Measurements from ENCODE around the gene C1orf116. TPM values are rescaled to one million over a fixed set of nuclear protein-coding genes. Genes with fewer than 3 reads are reported as not detected.
"Not testable (repeated sequence)": the region's sequence is repeated elsewhere in the genome, so short reads cannot be mapped to it uniquely, and the experiment has no call there.

C1orf116 gene
- total RNA-seq, 2 donors from 2014 or later, result 0.14 to 1.3 TPM

DNA sequence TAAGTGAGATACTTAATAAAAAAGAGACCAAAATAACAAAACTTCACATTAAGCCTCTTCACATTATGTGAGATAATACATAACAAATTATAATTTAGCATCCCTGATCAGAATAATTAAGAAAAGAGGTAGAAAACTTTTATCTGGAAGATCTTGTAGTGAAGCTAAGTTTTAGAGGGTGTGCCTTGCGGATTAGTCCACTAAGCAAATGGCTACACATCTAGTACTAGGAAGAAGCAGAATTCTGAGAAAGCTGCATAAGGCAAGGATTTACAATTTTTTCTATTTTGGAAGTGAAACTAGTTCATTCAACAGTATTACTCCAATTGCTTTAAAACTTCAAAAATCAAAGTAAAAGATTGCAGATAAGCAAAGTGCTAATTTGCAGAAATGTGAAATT, 14.9 kb upstream of the C1orf116 start:
- no peak overlapping the region for H3K27ac ChIP-seq
- peaks cover 27 to 37% of the 10 kb centered on the region in 2 donors for H3K4me1 ChIP-seq (ENCODE audit: control insufficient read depth in 1 of 2, low read depth in 2 of 2)
- TF ChIP-seq, protein P1, sequence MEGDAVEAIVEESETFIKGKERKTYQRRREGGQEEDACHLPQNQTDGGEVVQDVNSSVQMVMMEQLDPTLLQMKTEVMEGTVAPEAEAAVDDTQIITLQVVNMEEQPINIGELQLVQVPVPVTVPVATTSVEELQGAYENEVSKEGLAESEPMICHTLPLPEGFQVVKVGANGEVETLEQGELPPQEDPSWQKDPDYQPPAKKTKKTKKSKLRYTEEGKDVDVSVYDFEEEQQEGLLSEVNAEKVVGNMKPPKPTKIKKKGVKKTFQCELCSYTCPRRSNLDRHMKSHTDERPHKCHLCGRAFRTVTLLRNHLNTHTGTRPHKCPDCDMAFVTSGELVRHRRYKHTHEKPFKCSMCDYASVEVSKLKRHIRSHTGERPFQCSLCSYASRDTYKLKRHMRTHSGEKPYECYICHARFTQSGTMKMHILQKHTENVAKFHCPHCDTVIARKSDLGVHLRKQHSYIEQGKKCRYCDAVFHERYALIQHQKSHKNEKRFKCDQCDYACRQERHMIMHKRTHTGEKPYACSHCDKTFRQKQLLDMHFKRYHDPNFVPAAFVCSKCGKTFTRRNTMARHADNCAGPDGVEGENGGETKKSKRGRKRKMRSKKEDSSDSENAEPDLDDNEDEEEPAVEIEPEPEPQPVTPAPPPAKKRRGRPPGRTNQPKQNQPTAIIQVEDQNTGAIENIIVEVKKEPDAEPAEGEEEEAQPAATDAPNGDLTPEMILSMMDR (IDR thresholded peaks at IDR 0.05), result no peak
- no peaks in the 10 kb centered on the region for H3K27me3 ChIP-seq (replicated peaks; ENCODE audit: insufficient read depth)
- H3K36me3 ChIP-seq, result peaks cover 12% of the 10 kb centered on the region
- ATAC-seq (ENCODE audit: insufficient number of reproducible peaks, low FRiP score, low read depth) (no peak), DNase-seq (ENCODE audit: low spot score) (no peak)
- no peaks in the 10 kb centered on the region for H3K9me3 ChIP-seq
- no peak overlapping the region for H3K4me3 ChIP-seq

DNA sequence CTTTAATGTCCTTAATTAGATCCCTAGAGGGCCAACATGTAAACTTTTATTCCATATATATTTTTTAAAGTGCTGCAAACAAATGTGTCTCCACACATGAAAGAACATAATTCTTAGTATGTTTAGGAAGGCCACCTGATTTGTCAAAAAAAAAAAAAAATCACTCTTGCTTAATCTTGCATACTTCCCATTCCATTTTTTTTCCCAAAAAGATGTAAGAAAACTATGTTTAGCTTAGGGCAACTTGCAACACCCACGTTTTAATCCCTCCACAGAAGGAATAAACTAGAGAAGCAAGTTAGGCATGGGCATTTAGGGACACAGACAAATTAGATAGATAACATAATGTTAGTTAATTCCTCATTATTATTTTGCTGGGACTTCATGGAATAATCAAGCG, 12.9 kb upstream of the C1orf116 start:
- TF ChIP-seq, protein P1 (IDR thresholded peaks at IDR 0.05), result no peak
- ATAC-seq (ENCODE audit: insufficient number of reproducible peaks, low FRiP score, low read depth) (no peak), DNase-seq (ENCODE audit: low spot score) (no peak)
- Histone ChIP-seq H3K27ac (no peak overlapping the region), H3K27me3 (replicated peaks; ENCODE audit: insufficient read depth) (no peaks in the 10 kb centered on the region), H3K4me1 (ENCODE audit: control insufficient read depth in 1 of 2, low read depth in 2 of 2) (peaks cover 22 to 25% of the 10 kb centered on the region in 2 donors), H3K4me3 (no peak overlapping the region), H3K36me3 (peaks cover 12% of the 10 kb centered on the region), H3K9me3 (no peaks in the 10 kb centered on the region)

DNA sequence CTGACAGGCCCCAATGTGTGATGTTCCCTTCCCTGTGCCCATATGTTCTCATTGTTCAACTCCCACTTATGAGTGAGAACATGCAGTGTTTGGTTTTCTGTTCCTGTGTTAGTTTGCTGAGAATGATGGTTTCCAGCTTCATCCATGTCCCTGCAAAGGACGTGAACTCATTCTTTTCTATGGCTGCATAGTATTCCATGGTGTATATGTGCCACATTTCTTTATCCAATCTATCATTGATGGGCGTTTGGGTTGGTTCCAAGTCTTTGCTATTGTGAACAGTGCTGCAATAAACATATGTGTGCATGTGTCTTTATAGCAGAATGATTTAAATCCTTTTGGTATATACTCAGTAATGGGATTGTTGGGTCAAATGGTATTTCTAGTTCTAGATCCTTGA, 8.8 kb upstream of the C1orf116 start:
- H3K27ac ChIP-seq; H3K9me3 ChIP-seq; H3K36me3 ChIP-seq; ATAC-seq (ENCODE audit: insufficient number of reproducible peaks, low FRiP score, low read depth); H3K27me3 ChIP-seq (replicated peaks; ENCODE audit: insufficient read depth); DNase-seq (ENCODE audit: low spot score); H3K4me1 ChIP-seq (ENCODE audit: control insufficient read depth in 1 of 2, low read depth in 2 of 2); H3K4me3 ChIP-seq: not testable (repeated sequence)

- DNase-seq (ENCODE audit: low spot score), result no peak
- Histone ChIP-seq H3K27ac (no peak overlapping the region), H3K27me3 (replicated peaks; ENCODE audit: insufficient read depth) (no peaks in the 10 kb centered on the region), H3K4me3 (no peak overlapping the region), H3K9me3 (no peaks in the 10 kb centered on the region), H3K4me1 (ENCODE audit: control insufficient read depth in 1 of 2, low read depth in 2 of 2) (no peaks in the 10 kb centered on the region), H3K36me3 (no peaks in the 10 kb centered on the region)
- TF ChIP-seq, protein P1 (IDR thresholded peaks at IDR 0.05), result no peak
- ATAC-seq (ENCODE audit: insufficient number of reproducible peaks, low FRiP score, low read depth), result no peak
Measured at GRCh38 chr1:207040181-207040533, 7.6 kb upstream of the C1orf116 start.

DNA sequence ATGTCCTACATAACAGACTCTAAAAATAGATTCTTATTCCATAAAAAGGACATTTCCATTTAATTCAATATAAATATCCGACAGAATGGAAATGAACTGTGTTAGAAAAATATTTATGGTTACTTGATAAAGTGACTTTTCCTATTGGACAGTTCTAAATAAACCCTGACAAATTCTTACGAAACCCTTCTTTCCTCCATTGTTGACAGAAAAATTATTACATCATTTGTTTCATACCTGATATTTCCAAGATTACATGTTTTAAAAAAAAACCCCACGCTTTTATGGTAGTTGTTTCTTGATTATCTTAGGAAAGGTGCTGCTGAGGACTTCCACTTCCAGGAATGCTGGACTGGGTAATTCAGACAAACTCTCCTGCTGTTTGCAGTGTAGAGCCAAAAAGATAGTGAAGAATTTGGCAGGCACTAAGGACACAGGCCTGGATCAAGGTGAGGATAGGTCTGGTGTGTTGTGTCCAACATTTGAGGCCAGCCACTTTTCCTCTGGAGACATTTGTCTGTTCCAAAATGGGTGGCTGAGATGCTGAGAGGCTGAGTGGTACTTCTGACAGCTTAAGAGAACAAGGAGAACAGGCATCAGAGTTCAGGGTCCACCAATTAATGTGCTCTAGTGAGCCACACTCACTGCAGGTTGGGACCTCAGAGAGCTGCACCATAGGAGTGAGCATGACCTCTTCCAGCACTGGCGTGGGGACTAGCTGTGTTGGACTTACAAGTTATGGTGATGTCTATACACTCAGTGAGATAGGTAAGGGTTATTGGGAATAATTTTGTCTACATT, 7.0 kb upstream of the C1orf116 start:
- Histone ChIP-seq H3K4me1 (ENCODE audit: control insufficient read depth in 1 of 2, low read depth in 2 of 2) (no peaks in the 10 kb centered on the region), H3K36me3 (no peaks in the 10 kb centered on the region), H3K9me3 (no peaks in the 10 kb centered on the region), H3K4me3 (no peak overlapping the region), H3K27me3 (replicated peaks; ENCODE audit: insufficient read depth) (no peaks in the 10 kb centered on the region), H3K27ac (no peak overlapping the region)
- ATAC-seq (ENCODE audit: insufficient number of reproducible peaks, low FRiP score, low read depth), result no peak
- no peak for DNase-seq (ENCODE audit: low spot score)
- TF ChIP-seq, protein P1 (IDR thresholded peaks at IDR 0.05), result no peak

DNA sequence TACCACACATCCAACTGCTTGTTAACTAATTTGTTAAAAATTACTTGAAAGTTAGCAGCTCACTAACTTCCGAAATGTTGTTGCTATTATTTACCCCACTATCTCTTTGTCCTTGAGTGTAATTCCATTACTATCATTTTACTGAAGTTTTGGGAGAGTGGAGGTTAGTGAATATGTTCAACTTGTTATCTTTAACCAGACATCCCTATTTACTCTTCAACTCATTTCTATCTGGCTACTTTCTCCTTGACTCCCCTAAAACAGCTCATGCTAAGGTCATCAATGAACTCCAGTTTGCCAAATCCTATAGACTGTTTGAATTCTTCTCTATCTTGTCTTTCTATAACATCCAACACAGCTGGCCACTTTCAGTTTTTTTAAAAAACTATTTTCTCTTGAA, 4.3 kb upstream of the C1orf116 start:
- Histone ChIP-seq H3K36me3 (no peaks in the 10 kb centered on the region), H3K4me3 (no peak overlapping the region)

More for the DNA sequence above, 4.3 kb upstream of the C1orf116 start:
- H3K27ac ChIP-seq, result no peak overlapping the region
- H3K9me3 ChIP-seq, result no peaks in the 10 kb centered on the region
- no peaks in the 10 kb centered on the region for H3K27me3 ChIP-seq (replicated peaks; ENCODE audit: insufficient read depth)
- no peak for DNase-seq (ENCODE audit: low spot score)
- H3K4me1 ChIP-seq (ENCODE audit: control insufficient read depth in 1 of 2, low read depth in 2 of 2), result no peaks in the 10 kb centered on the region
- ATAC-seq (ENCODE audit: insufficient number of reproducible peaks, low FRiP score, low read depth), result no peak
- TF ChIP-seq, protein P1 (IDR thresholded peaks at IDR 0.05), result no peak
